GM18505 (cell line): ENCODE results near the gene KL.

Experiments
- ATAC-seq: cut with Tn5 transposase; IDR thresholded peaks from one replicate; pipeline ENCODE4 v1.9.1; 2021; ENCODE audit not compliant: unreplicated experiment
- POLR2A ChIP-seq: IDR thresholded peaks from 4 replicates; pipeline ENCODE4 v1.6.1; 2011; ENCODE audit warnings: borderline replicate concordance; ENCODE audit not compliant: insufficient read depth, insufficient read length; ENCODE audit errors: extremely low read depth

Gene KL

GRCh38 chr13:33033986-33034385 lies 17.8 kb downstream of the KL start:
- TF ChIP-seq POLR2A, result no peak
- no peak for ATAC-seq

GRCh38 chr13:33034882-33035520 lies 18.8 kb downstream of the KL start:
- no peak for TF ChIP-seq POLR2A
- ATAC-seq, result no peak

GRCh38 chr13:33037673-33038072 lies 21.4 kb downstream of the KL start:
- ATAC-seq, result no peak
- TF ChIP-seq POLR2A, result no peak

GRCh38 chr13:33040090-33040489 lies 23.9 kb downstream of the KL start:
- no peak for TF ChIP-seq POLR2A
- no peak for ATAC-seq

- no peak for TF ChIP-seq POLR2A
- ATAC-seq, result no peak
Observed at GRCh38 chr13:33045851-33046592, 29.8 kb downstream of the KL start.

GRCh38 chr13:33050161-33050560 lies 33.9 kb downstream of the KL start:
- TF ChIP-seq POLR2A, result no peak
- ATAC-seq, result no peak

- no peak for ATAC-seq
- TF ChIP-seq POLR2A, result no peak
Observed at GRCh38 chr13:33051632-33052031, 35.4 kb downstream of the KL start.

- ATAC-seq, result no peak
Observed at GRCh38 chr13:33052506-33053280, 36.5 kb downstream of the KL start.

GRCh38 chr13:33053397-33054066 lies 37.3 kb downstream of the KL start:
- no peak for ATAC-seq
- TF ChIP-seq POLR2A, result no peak

More at GRCh38 chr13:33052506-33053280, 36.5 kb downstream of the KL start:
- no peak for TF ChIP-seq POLR2A

GRCh38 chr13:33057019-33057780 lies 41.0 kb downstream of the KL start:
- no peak for TF ChIP-seq POLR2A
- peak; percentile 69 for ATAC-seq

GRCh38 chr13:33058776-33059327 lies 42.6 kb downstream of the KL start:
- no peak for TF ChIP-seq POLR2A

GRCh38 chr13:33060815-33061214 lies 44.6 kb downstream of the KL start:
- no peak for TF ChIP-seq POLR2A
- no peak for ATAC-seq

More at GRCh38 chr13:33058776-33059327, 42.6 kb downstream of the KL start:
- ATAC-seq, result no peak

GRCh38 chr13:33066329-33066728 lies 50.1 kb downstream of the KL start:
- no peak for ATAC-seq
- no peak for TF ChIP-seq POLR2A

- no peak for ATAC-seq
Observed at GRCh38 chr13:33069365-33069764, 53.1 kb downstream of the KL start.

More at GRCh38 chr13:33069365-33069764, 53.1 kb downstream of the KL start:
- no peak for TF ChIP-seq POLR2A
